Measurements from ENCODE around the gene OLA1.

OLA1 gene

DNA sequence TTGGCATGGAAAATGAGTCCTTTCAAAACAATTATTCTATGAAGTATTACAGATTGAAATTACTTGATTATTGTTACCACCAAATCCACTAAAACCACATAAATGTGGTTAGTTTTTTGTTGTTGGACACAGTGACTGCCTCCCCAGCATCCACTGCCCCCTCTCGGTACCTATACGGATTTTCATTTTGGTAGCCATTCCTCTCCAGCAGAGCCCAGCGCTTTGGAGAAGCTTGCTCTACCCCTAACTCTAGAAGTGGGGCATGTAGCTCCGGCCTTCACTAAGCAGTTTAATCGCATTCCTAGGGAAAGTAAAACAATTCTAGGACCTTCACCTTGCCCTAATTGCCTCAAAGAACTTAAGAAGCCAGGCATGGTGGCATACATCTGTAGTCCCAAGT lies 24.2 kb downstream of the OLA1 start:
- DNase-seq: no peak

DNA sequence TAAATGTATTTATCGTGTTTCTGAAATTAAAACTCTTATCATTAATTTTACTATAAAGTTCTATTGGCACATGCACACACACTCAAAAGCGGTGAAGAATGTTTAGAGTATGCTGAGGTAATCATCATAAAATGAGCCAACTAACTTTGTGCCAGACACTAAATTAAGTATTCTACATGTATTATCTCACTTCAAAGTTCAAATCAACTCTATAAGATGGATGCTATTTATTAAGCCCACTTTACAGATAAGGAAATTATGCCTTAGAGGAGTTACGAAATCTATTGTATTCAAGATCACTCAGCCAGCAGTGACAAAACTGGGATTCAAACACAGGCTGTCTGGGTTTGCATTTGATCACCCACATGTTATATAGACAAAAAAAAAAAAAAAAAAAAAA lies 24.9 kb downstream of the OLA1 start:
- DNase-seq: no peak

DNA sequence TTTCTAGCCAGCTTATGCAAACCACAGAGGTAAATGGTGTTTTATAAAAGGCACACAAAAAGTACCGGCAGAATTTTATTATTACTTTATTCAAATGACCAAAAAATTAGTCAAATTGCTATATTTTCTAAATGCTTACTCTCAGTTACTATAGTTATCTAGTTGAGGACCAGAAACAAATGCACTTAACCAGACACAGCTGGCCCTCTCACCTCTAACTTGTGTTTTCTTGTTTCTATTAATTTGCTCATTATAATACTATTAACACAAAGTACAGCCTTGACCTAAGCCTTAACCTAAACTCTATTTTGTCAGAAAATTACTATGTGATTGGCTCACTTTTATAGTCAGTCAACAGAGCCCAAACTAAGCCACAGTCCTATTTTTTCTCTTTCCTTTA lies 26.2 kb downstream of the OLA1 start:
- DNase-seq: no peak

DNA sequence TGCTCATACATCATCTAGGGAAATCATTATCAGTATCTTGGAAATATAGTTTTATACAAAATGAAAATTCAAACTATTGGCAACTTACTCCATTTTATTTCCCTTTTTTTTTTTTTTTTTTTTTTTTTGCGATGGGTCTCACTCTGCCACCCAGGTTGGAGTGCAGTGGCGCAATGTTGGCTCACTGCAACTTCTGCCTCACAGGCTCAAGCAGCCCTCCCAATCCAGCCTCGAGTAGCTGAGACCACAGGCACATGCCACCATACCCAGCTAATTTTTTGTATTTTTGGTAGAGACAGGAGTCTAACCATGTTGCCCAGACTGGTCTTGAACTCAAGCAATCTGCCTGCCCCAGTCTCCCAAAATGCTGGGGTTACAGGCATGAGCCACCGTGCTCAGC lies 29.0 kb downstream of the OLA1 start:
- no peak for DNase-seq

DNA sequence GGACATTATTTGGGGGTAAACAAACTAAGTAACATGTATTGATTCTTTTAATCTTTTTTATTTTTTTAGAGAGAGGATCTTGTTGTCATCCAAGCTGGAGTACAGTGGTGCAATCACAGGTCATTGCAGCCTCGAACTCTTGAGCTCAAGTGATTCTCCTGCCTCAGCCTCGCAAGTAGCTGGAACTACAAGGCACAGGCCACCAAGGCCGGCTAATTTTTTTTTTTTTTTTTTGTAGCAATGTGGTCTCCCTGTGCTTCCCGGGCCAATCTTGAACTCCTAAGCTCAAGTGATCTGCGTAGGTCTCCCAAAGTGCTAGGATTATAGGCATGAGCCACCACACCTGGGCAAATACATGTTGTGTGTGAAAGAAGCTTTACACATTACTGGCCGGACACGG lies 29.6 kb downstream of the OLA1 start:
- no peak for DNase-seq

DNA sequence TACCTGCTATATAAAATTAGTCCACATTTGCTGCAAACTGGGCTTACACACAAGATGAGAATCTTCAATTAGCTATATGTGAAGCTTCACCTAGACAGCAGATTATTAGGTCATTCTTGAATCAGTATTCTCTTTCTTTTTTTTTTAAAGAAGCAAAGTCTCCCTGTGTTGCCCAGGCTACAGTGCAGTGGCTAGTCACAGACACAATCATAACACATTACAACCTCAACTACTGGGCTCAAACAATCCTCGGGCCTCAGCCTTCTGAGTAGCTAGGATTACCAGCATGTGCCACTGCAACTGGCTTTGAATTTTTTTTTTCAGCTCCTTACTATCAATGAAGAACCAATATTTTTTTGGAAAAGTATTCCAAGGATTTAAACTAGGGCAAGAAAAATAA lies 30.5 kb downstream of the OLA1 start:
- no peak for DNase-seq

DNA sequence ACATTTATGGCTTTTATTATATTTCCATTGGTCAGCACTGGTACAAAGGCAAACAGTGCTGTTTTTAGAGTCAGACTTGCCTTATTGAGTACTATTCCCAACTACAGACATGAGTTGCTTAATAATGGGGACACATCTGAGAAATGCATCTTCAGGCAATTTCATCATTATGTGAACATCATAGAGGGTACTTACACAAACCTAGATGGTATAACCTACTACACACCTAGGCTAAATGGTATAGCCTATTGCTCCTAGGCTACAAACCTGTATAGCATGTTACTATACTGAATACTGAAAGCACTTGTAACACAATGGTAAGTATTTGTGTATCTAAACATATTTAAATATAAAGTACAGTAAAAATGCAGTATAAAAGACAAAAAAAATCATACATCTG lies 36.4 kb downstream of the OLA1 start:
- DNase-seq: no peak

DNA sequence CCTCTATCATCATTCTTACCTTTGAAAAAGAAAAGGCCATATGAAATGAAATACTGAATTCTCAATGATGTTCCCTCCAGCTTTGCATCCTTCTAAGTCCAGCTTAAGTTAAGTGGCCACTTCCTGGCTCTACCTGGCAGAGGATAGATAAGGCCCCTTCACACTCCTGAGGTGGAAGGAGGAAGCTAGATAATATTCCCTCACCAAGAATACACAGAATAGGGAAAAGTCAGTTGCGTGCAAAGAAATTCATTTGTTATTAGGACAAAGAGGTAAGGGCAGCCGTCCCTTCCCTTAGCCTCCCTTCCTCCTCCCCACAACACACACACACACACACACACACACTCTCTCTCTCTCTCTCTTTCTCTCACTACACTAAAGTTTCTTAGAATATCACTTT lies 37.5 kb downstream of the OLA1 start:
- no peak for DNase-seq

- no peak for DNase-seq
Observed at GRCh38 chr2:174209325-174209724, 39.0 kb downstream of the OLA1 start.

DNA sequence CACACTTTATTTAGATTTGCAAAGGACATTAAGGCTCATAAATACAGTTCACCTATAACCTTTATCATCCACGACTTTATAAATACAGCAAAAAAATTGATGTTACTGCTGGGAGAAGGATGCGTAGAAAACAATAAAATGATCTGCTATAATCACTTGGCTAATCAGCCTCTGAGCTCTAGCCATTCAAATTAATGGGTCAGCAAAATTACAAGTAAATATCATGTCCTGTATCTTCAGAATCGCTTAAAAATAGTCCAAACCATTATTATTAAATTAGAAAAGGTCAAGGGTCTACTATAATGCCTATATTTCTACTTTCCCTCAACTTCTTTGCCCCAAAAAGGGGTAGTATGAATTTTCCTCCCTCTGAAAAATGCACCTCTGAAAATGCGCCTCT lies 40.3 kb downstream of the OLA1 start:
- DNase-seq: no peak

DNA sequence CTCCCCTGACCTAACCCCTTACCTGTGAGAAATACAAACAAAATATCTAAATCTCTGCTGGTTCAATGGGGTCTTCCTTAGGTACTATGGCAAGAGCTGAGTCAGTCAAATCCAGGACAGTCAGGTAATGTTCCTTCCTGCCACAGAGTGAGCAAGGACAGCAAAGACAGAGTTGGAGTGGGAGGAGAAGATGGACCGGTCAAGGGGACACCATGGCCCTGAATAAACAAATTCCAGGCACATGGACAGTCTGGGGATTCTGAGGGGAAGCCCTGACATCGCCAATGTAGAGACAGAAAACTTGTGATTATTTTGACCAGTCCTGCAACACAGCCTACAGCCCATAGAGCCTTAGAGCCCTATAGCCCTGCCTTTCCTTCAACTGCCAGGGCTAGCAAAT lies 42.8 kb downstream of the OLA1 start:
- DNase-seq: no peak

DNA sequence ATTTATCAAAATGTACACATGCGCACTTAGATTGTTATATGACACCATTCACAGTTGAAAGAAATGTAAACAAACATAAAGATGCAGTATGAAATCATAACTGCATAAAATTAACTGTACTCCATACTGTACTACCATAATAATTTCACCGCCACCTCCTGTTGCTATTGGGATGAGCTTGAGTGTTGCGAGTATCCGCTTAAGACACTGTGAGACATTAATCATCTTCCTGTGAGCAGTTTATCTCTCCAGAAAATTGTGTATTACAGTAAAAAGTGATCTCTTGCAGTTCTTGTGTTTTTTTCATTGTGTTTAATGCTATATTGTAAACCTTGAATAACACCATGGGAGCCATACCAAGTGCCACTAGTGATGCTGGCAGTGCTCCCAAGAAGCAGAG lies 46.1 kb downstream of the OLA1 start:
- no peak for DNase-seq

- DNase-seq: no peak
Observed at GRCh38 chr2:174198846-174199564, 49.3 kb downstream of the OLA1 start.

DNA sequence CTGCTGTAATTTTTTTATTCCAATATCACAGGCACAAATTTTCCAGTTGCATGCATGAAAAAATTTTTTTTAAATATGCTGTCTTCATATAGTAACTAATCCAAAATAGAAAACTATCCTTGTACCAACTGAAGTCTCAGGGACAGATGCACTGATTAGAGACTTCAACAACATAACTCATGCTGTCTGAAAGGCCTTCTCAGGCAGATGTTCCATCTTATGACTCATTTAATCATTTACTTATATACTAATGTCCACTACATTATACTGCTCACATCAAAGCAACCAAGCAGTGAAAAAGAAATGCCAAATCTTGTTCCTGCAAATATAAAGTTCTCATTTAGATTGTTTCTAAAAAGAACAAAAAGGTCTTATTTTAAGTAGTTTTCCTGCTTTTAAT lies 53.1 kb downstream of the OLA1 start:
- no peak for DNase-seq

GRCh38 chr2:174193737-174194136 lies 54.6 kb downstream of the OLA1 start:
- no peak for DNase-seq

GRCh38 chr2:174192664-174193063 lies 55.7 kb downstream of the OLA1 start:
- no peak for DNase-seq

GRCh38 chr2:174191342-174192074 lies 56.8 kb downstream of the OLA1 start:
- no peak for DNase-seq

DNA sequence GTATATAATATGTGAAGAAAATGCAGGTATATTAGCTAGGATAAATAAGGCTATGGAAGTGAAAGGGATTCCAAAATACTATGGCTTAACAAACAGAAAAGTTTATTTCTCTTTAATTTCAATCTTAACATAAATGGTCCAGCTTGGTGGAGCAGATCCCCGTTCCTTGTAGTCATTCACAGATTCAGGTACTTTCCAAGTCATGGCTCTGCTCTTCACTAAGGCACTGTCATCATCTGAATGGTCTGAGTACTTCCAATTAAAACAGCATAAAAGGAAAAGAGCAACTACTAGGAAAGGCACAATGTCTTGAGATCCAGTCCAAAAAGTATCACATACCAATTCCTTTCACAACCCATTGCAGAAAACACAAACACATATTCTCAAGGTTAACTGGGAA lies 63.4 kb downstream of the OLA1 start:
- no peak for DNase-seq

DNA sequence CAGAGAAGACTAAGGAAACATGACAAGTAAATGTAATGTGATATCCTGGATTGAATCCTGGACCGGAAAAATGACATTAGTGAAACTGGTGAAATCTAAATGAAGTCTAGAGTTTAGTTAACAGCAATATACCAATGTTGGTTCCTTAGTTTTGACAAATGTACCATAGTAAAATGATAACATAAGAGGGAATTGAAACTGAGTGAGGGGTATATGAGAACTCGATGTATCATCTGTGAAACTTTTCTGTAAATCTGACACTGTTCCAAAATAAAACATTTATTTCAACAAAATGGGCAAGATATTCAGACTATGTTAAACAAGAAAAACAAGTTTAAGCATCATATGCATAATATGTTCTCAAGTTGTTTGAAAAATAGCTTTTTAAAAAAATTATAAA lies 63.8 kb downstream of the OLA1 start:
- DNase-seq: no peak

DNA sequence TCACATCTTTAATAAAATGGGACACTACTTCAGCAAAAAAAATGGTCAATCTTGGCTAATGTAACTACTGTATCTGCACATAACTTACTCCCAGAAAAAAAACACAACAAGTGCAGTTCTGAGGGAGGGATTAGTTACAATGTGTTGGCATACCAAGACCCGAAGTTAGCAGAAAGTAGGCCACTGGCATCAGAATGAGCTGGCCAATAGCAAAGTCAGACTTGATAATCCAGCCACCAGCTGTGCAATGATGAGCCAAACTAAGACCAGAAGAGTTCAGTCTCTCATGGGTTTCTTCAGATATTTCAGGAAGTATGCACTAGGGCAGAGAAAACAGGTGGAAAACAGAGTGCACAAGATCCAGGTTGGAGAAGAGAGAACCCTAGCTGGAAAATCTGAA lies 65.3 kb downstream of the OLA1 start:
- DNase-seq: no peak

- DNase-seq: no peak
Observed at GRCh38 chr2:174181368-174181767, 67.0 kb downstream of the OLA1 start.

- DNase-seq: no peak
Observed at GRCh38 chr2:174180726-174181236, 67.6 kb downstream of the OLA1 start.

- no peak for DNase-seq
Observed at GRCh38 chr2:174180165-174180724, 68.1 kb downstream of the OLA1 start.

DNA sequence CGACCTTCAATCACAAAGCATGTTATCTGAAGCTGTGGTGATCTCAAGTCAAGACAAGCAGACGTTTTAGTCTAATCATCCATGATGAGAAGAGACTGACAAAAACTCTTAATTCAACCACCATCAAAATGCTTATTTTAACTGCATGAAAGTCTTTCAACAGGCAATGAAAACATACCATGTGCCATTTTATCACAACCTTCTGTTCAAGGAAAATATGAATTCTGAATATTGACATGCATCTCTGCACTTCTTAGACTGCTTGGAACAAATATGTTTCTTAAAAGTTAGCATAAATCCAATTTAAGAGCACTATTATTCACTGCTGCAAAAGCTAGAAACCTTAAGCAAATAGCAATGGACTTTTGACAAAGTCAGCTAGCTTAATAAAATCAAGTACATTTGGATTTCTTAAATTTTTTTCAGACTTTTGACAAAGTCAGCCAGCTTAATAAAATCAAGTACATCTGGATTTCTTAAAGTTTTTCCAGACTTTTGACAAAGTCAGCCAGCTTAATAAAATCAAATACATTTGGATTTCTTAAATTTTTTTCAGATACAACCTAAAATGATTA lies 70.9 kb downstream of the OLA1 start:
- no peak for DNase-seq

All from stimulated activated CD4-positive, alpha-beta T cell treated with anti-CD3 and anti-CD28 coated beads, Interleukin-1b, Interleukin-23, amount 100 ng/mL, for 48 hours (primary cell).